Thyroid gland (tissue), 4 donors: ENCODE results near the gene USP49. TPM values are rescaled to one million over a fixed set of nuclear protein-coding genes. Genes with fewer than 3 reads are reported as not detected.

ENCODE experiments used
- DNase-seq, 2 donors: peaks; one replicate each; pipeline ENCODE4 v3.0.0-alpha.2; 2019
- H3K27ac ChIP-seq, 3 donors: fragments of 200-600 bp; sonication (generic); 1 replicate in 2 of 3; 2 replicates in 1 of 3; pipeline ENCODE4 v1.5.1; 2016 to 2019; ENCODE audit warnings: mild to moderate bottlenecking in 1 of 3, moderate library complexity in 1 of 3
- H3K27me3 ChIP-seq: fragments of 200-600 bp; sonication (generic); one replicate; pipeline ENCODE4 v1.5.1; 2019
- H3K36me3 ChIP-seq, 2 donors: fragments of 200-600 bp; sonication (generic); one replicate each; pipeline ENCODE4 v1.5.1; 2016 to 2019
- H3K4me1 ChIP-seq, 2 donors: fragments of 200-600 bp; sonication (generic); one replicate each; pipeline ENCODE4 v1.5.1; 2017 to 2019
- H3K4me3 ChIP-seq, 3 donors: fragments of 200-600 bp; sonication (generic); replicated peaks in 1 of 3; 1 replicate in 2 of 3; 2 replicates in 1 of 3; pipeline ENCODE4 v1.5.1; 2016; ENCODE audit warnings: mild to moderate bottlenecking in 1 of 3
- H3K9me3 ChIP-seq: fragments of 200-600 bp; sonication (generic); one replicate; pipeline ENCODE4 v1.5.1; 2017
- POLR2A ChIP-seq, 2 donors: fragments of 450-650 bp; IDR thresholded peaks; one replicate each; pipeline ENCODE4 v1.6.1; 2017; ENCODE audit warnings: antibody characterized with exemption in 2 of 2, mild to moderate bottlenecking in 2 of 2, moderate library complexity in 1 of 2
- WGBS, 2 donors: methylation state at CpG; one replicate each; pipeline ENCODE4 v1.1.5; 2017; 5-methylcytosine and 5-hydroxymethylcytosine counted together
- intact Hi-C: fragments of 100-400 bp; cut with DNase I; formaldehyde crosslinking; loops from one replicate; pipeline ENCODE4 v1.15.1; 2023
- total RNA-seq, 4 donors: library from RNA; depleted of rRNA; stranded (reverse); fragments of >200 nt; gene quantifications; one replicate each; pipeline ENCODE4 v1.2.3, GENCODE V29; 2016
- TF ChIP-seq, protein P1 (sequence below), 6 experiments: fragments of 200-600 bp in 3 of 6; fragments of 450-650 bp in 3 of 6; sonication (generic) in 3 of 6; IDR thresholded peaks; one replicate each; pipeline ENCODE4 v1.5.1; 2016 to 2019; ENCODE audit warnings: antibody characterized with exemption in 6 of 6, mild to moderate bottlenecking in 2 of 6, inconsistent platforms in 1 of 6, moderate library complexity in 1 of 6

USP49 gene
- total RNA-seq, 4 donors from 2014 or later = 9.8 to 17.5 (median 13.8) TPM

DNA sequence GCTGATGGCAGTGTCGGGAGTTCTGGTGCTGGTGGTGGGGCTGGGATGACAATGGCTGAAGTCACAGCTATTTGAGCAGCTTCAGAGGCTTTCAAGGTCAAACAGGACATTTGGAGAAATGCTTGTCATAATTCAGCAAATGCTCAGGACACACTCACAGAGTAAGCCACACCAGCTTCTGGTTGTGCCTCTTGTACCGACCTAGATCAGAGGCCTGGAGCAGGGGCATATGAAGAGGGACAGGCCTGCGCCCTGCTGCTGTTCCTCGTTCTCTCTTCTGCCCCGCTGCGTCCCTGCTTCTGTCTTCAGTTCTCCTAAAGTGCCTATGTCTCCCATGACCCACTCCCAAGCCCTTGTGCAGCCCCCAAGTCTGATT lies 147.1 kb downstream of the USP49 start:
- H3K9me3 ChIP-seq = no peaks in the 10 kb centered on the region
- no peak overlapping the region for H3K27ac ChIP-seq
- 88 to 93% methylated on average over 6 of the region's 6 CpGs for WGBS, 2 donors
- intact Hi-C loops = no loop called here
- H3K27me3 ChIP-seq = no peaks in the 10 kb centered on the region
- H3K36me3 ChIP-seq = no peaks in the 10 kb centered on the region
- TF ChIP-seq POLR2A (IDR thresholded peaks at IDR 0.05) = no peak
- TF ChIP-seq, protein P1, sequence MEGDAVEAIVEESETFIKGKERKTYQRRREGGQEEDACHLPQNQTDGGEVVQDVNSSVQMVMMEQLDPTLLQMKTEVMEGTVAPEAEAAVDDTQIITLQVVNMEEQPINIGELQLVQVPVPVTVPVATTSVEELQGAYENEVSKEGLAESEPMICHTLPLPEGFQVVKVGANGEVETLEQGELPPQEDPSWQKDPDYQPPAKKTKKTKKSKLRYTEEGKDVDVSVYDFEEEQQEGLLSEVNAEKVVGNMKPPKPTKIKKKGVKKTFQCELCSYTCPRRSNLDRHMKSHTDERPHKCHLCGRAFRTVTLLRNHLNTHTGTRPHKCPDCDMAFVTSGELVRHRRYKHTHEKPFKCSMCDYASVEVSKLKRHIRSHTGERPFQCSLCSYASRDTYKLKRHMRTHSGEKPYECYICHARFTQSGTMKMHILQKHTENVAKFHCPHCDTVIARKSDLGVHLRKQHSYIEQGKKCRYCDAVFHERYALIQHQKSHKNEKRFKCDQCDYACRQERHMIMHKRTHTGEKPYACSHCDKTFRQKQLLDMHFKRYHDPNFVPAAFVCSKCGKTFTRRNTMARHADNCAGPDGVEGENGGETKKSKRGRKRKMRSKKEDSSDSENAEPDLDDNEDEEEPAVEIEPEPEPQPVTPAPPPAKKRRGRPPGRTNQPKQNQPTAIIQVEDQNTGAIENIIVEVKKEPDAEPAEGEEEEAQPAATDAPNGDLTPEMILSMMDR (IDR thresholded peaks at IDR 0.05) = no peak
- no peak for DNase-seq
- no peak overlapping the region for H3K4me3 ChIP-seq
- peaks cover 0 to 5% of the 10 kb centered on the region in 2 donors for H3K4me1 ChIP-seq

DNA sequence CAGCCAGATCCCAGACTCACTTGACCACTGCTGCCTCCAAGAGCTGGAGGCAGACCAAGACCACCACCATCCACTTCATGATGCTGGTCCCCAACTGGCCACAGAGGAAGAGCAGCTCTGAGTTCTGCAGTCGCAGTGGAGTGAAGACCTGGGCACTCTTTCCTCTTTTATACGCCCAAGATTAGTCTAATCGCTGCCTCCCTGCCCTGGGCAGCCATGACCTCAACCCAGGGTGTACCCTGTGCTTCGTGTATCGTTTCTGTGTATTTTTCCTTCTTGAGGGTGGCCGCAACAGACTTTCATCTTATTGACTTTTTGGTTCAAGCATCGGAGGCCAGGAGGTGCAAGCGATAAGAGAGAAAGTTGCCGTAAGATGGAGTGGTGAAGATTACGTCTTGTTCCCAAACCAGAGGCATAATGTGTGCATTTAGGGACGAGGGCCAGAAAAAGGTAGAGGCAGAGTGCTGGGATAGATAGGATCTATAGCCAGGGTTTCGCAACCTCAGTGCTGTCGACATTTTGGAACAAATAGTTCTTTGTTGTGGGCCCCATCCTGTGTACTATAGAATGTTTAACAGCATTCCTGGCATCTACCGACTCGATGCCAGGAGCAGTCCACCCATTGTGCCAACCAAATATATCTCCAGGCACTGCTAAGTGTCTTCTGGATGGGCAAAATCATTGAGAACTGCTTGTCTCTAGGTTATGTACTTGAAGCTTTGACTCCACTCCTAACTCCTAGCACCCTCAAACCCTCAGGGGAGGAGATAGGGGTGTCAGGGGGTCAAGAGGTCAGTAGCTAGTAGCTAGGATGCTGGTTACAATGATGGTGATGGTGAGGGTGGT lies 147.7 kb downstream of the USP49 start, which contains the start of gene PGC:
PGC (minus strand) TSS at position 142 of the 846 bp plus-strand sequence; CDS start at position 79, 63 bp downstream.
- H3K9me3 ChIP-seq = no peaks in the 10 kb centered on the region
- H3K4me3 ChIP-seq = no peak within 1 kb of the TSS
- no peaks in the 10 kb centered on the region for H3K36me3 ChIP-seq
- H3K4me1 ChIP-seq = peaks cover 0 to 5% of the 10 kb centered on the region in 2 donors
- DNase-seq = no peak
- no peaks in the 10 kb centered on the region for H3K27me3 ChIP-seq
- TF ChIP-seq POLR2A (IDR thresholded peaks at IDR 0.05) = no peak
- TF ChIP-seq, protein P1 (IDR thresholded peaks at IDR 0.05) = no peak
- intact Hi-C loops = no loop called here
- 89 to 95% methylated on average over 15 of the region's 15 CpGs for WGBS, 2 donors
- no peak within 1 kb of the TSS for H3K27ac ChIP-seq

DNA sequence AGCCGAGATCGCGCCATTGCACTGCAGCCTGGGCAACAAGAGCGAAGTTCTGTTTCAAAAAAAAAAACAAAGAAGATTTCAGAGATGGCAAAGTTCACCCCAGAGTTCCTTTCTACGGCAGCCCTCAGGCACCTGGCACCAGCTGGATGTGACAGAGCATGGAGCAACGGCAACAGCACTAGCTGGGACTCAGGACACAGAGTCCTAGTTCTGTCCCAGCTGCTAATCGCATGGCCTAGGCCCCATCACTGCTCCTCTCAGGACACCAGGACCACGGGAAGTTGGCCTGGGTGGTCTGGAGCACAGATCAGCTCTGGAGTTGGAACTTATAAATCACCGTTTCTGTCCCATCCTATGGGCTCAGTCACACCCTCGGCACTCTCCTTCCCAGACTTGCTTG lies 149.1 kb downstream of the USP49 start:
- no peaks in the 10 kb centered on the region for H3K36me3 ChIP-seq
- no peak overlapping the region for H3K4me3 ChIP-seq

DNA sequence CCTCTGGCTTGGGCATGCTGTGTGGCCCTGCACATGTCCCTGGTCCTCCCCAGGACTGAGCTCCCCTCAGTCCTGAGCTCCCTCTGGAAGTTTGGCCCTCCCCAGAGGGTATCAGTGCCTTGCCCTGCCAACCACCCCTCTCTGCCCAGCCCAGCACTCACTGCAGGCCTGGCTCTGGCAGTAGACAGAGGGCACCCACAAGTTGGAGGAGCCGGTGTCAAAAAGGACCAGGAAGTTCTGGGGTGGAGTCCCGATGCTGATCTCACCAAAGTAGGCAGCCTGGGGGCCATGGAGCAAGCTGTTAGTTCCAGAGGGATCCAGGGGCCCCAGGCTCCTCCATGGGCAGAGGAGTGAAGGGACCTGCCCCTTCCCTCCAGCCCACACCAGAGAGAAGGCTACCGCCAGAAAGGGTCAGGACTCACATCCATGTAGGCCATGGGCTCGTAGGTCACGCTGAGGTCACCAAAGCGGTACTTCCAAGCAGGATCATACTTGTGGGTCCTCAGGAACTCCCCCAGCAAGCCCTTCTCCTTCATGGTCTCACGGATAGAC lies 150.9 kb downstream of the USP49 start:
- intact Hi-C loops = no loop called here
- H3K4me1 ChIP-seq = peaks cover 0 to 5% of the 10 kb centered on the region in 2 donors
- H3K27ac ChIP-seq = no peak overlapping the region
- TF ChIP-seq, protein P1 (IDR thresholded peaks at IDR 0.05) = no peak
- no peak for TF ChIP-seq POLR2A (IDR thresholded peaks at IDR 0.05)
- no peak for DNase-seq
- no peaks in the 10 kb centered on the region for H3K27me3 ChIP-seq
- 76% methylated on average over 4 to 7 of the region's 7 CpGs for WGBS, 2 donors
- no peaks in the 10 kb centered on the region for H3K36me3 ChIP-seq
- no peak overlapping the region for H3K4me3 ChIP-seq
- H3K9me3 ChIP-seq = no peaks in the 10 kb centered on the region

More for the DNA sequence above, 149.1 kb downstream of the USP49 start:
- H3K9me3 ChIP-seq = no peaks in the 10 kb centered on the region
- no peak for TF ChIP-seq POLR2A (IDR thresholded peaks at IDR 0.05)
- TF ChIP-seq, protein P1 (IDR thresholded peaks at IDR 0.05) = no peak
- no peak overlapping the region for H3K27ac ChIP-seq
- peaks cover 0 to 5% of the 10 kb centered on the region in 2 donors for H3K4me1 ChIP-seq
- intact Hi-C loops = no loop called here
- 91 to 95% methylated on average over 9 to 10 of the region's 10 CpGs for WGBS, 2 donors
- no peak for DNase-seq
- H3K27me3 ChIP-seq = no peaks in the 10 kb centered on the region
